ENCODE measurements around the gene ABTB2. TPM values are rescaled to one million over a fixed set of nuclear protein-coding genes. Genes with fewer than 3 reads are reported as not detected.

ABTB2 gene
- total and polyA plus RNA-seq, 9 of the 15 experiments (the other 6 are each of a cell fraction or from before 2014, with no cell fraction given): 0.03 to 0.18 (median 0.12) TPM; not detected in 2

DNA sequence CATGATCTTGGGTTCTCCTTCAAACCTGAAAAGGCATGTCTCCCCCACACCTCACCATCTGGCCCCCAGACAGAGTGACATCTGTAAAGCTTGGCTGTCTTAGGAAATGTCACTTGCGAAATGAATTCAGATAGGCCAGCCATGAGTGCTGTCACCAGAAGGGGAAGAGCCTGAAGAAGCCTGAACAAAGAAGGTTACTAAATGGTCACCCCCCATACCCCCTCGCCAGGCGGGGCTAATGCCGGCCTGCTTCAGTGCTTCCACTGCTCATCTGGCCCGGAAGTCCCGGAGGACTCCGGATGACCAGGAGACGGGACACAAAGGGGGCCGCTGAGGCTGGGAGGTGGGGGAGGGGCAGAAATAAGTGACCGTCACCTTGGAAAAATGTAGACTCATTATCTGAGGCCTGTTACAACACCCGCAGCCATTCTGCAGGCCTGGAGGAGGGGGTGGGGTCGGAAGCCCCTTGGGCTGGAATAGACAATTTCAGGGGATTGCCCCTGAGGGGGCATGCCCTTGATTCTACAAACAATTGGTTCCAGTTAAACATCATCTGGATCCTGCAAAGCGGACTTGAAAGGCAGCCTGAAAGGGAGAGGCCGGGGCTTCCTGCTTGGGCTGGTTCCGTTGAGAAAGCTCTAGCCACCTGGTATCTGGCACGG, 209.2 kb downstream of the ABTB2 start (continued):
- TF ChIP-seq, protein P1, sequence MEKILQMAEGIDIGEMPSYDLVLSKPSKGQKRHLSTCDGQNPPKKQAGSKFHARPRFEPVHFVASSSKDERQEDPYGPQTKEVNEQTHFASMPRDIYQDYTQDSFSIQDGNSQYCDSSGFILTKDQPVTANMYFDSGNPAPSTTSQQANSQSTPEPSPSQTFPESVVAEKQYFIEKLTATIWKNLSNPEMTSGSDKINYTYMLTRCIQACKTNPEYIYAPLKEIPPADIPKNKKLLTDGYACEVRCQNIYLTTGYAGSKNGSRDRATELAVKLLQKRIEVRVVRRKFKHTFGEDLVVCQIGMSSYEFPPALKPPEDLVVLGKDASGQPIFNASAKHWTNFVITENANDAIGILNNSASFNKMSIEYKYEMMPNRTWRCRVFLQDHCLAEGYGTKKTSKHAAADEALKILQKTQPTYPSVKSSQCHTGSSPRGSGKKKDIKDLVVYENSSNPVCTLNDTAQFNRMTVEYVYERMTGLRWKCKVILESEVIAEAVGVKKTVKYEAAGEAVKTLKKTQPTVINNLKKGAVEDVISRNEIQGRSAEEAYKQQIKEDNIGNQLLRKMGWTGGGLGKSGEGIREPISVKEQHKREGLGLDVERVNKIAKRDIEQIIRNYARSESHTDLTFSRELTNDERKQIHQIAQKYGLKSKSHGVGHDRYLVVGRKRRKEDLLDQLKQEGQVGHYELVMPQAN (IDR thresholded peaks at IDR 0.05; ENCODE audit: borderline replicate concordance): no peak

- 86% methylated on average over 6 of the region's 8 CpGs for WGBS (ENCODE audit: insufficient coverage, low coverage, missing lambda C conversion rate)
- Histone ChIP-seq H2AFZ (ENCODE audit: low read depth, low read length) (no peak overlapping the region), H3K9ac (ENCODE audit: insufficient read depth in 1 of 2, low read depth in 2 of 2, low read length in 2 of 2) (no peak overlapping the region), H3K9me1 (ENCODE audit: control insufficient read depth, insufficient read depth, low read length) (no peaks in the 10 kb centered on the region), H3K4me3 (no peak overlapping the region), H4K20me1 (replicated peaks; ENCODE audit: control insufficient read depth, insufficient read depth, low read length) (no peaks in the 10 kb centered on the region; the same call in 1 of the 2 replicates), H3K36me3 (ENCODE audit: control insufficient read depth, insufficient read depth, low read length) (peaks cover 97% of the 10 kb centered on the region), H3K4me2 (ENCODE audit: insufficient read depth, low read length) (no peak overlapping the region), H3K9me3 (replicated peaks; ENCODE audit: control insufficient read depth, insufficient read depth, low read depth, low read length) (no peaks in the 10 kb centered on the region), H3K27me3 (ENCODE audit: control insufficient read depth in 2 of 2, insufficient read depth in 2 of 2, low read length in 2 of 2) (no peaks in the 10 kb centered on the region), H3K4me1 (replicated peaks in 1 of 2; ENCODE audit: control insufficient read depth in 2 of 2, insufficient read depth in 2 of 2, low read length in 2 of 2) (peaks cover 0 to 4% of the 10 kb centered on the region in 2 experiments; a peak in 1 of 5 replicates), H3K27ac (ENCODE audit: extremely low read depth, low read depth, low read length) (no peak overlapping the region), H3K79me2 (ENCODE audit: control insufficient read depth, insufficient read depth, low read length) (no peaks in the 10 kb centered on the region)
- BruUV-seq (replicated peaks): no TSS peak
- intact Hi-C loops (cut with micrococcal nuclease): no loop called here
- FAIRE-seq (no peak), ATAC-seq (no peak), DNase-seq (ENCODE audit: extremely low read depth in 1 of 4, low spot score in 3 of 4) (no peak)
- ChIA-PET POLR2A (interaction anchor here (1.0 kb wide), 1 partner anchor 12 kb away, joined by 3 read pairs; no protein-coding TSS in a partner anchor), CTCF (ENCODE audit: low intra/inter-chr PET ratio) (no interaction called here)
- in situ Hi-C loops (cut with MboI): no loop called here
- TF ChIP-seq NFRKB (IDR thresholded peaks at IDR 0.05; ENCODE audit: low read depth) (no peak), CBFA2T2 (conservative IDR thresholded peaks at IDR 0.05) (no peak), ZKSCAN8 (CRISPR knock-in tag; IDR thresholded peaks at IDR 0.05) (no peak), KHSRP (IDR thresholded peaks at IDR 0.05) (no peak), BCL6 (CRISPR knock-in tag; IDR thresholded peaks at IDR 0.05) (no peak), ZNF830 (CRISPR knock-in tag; IDR thresholded peaks at IDR 0.05) (no peak)
- TF ChIP-seq, protein P2, sequence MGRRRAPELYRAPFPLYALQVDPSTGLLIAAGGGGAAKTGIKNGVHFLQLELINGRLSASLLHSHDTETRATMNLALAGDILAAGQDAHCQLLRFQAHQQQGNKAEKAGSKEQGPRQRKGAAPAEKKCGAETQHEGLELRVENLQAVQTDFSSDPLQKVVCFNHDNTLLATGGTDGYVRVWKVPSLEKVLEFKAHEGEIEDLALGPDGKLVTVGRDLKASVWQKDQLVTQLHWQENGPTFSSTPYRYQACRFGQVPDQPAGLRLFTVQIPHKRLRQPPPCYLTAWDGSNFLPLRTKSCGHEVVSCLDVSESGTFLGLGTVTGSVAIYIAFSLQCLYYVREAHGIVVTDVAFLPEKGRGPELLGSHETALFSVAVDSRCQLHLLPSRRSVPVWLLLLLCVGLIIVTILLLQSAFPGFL (CRISPR knock-in tag; IDR thresholded peaks at IDR 0.05): no peak
These were observed 210.2 kb downstream of the ABTB2 start for GRCh38 chr11:34147581-34147980.

Measured in K562 (cell line).